Breast epithelium (tissue), 3 donors: ENCODE data around the gene PDK1.

Source experiments
- POLR2A ChIP-seq: fragments of 450-650 bp; IDR thresholded peaks from one replicate; pipeline ENCODE4 v1.6.1; 2016; ENCODE audit warnings: antibody characterized with exemption, mild to moderate bottlenecking, moderate library complexity
- POLR2AphosphoS5 ChIP-seq, 3 donors: sonication (generic); formaldehyde crosslinking; IDR thresholded peaks; one replicate each; pipeline ENCODE4 v1.6.1; 2017; ENCODE audit warnings: antibody characterized with exemption in 3 of 3
- TF ChIP-seq, protein P1 (sequence below), 3 donors: fragments of 450-650 bp; IDR thresholded peaks; one replicate each; pipeline ENCODE4 v1.5.1; 2016 to 2017; ENCODE audit warnings: antibody characterized with exemption in 3 of 3, mild to moderate bottlenecking in 3 of 3, moderate library complexity in 3 of 3

DNA sequence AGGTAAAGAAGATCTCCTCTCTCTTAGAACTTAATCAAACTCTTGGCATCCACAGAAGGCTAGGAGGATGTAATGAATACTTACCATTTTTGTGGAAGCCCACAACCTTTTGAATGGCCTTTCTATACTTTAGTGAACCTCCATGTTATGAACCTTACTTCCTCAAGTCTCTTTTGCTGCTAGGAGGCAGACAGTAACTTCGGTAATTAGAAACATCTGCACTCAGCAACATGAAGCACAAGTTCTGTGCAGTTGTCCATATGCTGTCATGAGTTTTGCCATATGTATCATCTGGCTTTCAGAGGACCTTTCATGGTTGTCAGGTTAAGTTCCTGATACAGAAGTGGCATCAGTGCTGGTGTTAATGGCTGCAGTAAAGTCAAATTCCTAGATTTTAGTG, 50.4 kb downstream of the PDK1 start:
- TF ChIP-seq, protein P1, sequence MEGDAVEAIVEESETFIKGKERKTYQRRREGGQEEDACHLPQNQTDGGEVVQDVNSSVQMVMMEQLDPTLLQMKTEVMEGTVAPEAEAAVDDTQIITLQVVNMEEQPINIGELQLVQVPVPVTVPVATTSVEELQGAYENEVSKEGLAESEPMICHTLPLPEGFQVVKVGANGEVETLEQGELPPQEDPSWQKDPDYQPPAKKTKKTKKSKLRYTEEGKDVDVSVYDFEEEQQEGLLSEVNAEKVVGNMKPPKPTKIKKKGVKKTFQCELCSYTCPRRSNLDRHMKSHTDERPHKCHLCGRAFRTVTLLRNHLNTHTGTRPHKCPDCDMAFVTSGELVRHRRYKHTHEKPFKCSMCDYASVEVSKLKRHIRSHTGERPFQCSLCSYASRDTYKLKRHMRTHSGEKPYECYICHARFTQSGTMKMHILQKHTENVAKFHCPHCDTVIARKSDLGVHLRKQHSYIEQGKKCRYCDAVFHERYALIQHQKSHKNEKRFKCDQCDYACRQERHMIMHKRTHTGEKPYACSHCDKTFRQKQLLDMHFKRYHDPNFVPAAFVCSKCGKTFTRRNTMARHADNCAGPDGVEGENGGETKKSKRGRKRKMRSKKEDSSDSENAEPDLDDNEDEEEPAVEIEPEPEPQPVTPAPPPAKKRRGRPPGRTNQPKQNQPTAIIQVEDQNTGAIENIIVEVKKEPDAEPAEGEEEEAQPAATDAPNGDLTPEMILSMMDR (IDR thresholded peaks at IDR 0.05): no peak
- TF ChIP-seq POLR2AphosphoS5 (IDR thresholded peaks at IDR 0.05): no peak
- no peak for TF ChIP-seq POLR2A
